Globus pallidus (tissue), 1 donor: ENCODE results near the gene BACE1.
"Not testable (repeated sequence)": the region's sequence is repeated elsewhere in the genome, so short reads cannot be mapped to it uniquely, and the experiment has no call there.

Source experiments
- DNase-seq: peaks from one replicate; pipeline ENCODE4 v3.0.0-alpha.2; 2015; ENCODE audit warnings: low spot score

BACE1 gene

DNA sequence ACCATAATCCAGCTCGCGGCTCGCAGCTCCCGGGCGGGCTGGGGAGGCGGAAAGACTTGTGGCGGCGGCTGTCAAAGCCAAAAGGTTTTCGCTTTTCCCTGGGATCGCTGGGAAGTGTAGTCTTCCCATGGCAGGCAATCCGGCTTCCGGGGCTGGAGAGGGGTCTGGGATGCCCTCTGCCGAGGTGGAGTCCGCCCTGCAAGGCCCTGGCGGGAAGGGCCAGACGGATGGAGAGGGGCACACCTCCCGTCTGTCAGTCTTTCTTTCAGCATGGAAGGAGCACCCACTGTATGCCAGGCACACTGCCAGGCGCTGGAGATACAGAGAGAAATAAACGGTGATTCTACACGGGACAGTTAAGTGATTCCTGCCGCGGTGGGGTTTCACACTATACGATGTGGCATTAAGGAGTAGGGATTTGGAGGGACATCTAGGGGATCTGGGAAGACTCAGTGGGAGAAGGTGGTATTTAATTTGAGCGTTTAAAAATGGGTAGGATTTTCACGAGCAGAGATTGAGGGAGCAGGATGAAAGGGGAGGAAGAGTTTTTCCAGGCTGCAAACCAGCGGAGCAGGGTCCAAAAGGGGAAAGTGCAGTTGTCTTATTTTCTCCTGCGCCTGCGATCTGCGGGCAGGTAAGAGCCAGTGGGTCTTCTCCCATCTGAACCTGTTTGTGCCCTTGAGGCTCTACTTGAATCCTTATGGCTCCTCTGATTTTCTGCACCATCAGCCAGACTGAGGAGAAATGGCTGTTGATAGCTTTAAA is at the start of gene BACE1:
Gene BACE1 (minus strand): TSS at position 60 of the 765 bp plus-strand sequence. CDS start 461 bp downstream, outside the sequence.
- peak; percentile 90 for DNase-seq

DNA sequence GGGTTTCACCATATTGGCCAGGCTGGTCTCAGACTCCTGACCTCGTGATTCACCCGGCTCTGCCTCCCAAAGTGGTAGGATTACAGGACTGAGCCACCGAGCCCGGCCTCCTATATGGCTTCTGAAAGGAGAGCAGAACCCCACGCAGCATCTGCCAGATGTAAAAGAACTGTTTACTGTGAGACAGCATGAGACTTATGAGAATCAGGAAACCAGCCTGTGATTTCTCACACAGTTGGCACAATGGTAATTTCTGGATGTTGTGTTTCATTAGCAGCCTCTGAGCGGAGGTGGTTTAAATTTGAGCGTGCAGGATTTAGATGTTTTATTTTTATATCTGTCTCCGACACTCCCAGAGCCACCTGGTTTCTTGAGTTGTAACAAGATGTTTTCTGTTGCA is 45.4 kb upstream of the BACE1 start:
- no peak for DNase-seq

DNA sequence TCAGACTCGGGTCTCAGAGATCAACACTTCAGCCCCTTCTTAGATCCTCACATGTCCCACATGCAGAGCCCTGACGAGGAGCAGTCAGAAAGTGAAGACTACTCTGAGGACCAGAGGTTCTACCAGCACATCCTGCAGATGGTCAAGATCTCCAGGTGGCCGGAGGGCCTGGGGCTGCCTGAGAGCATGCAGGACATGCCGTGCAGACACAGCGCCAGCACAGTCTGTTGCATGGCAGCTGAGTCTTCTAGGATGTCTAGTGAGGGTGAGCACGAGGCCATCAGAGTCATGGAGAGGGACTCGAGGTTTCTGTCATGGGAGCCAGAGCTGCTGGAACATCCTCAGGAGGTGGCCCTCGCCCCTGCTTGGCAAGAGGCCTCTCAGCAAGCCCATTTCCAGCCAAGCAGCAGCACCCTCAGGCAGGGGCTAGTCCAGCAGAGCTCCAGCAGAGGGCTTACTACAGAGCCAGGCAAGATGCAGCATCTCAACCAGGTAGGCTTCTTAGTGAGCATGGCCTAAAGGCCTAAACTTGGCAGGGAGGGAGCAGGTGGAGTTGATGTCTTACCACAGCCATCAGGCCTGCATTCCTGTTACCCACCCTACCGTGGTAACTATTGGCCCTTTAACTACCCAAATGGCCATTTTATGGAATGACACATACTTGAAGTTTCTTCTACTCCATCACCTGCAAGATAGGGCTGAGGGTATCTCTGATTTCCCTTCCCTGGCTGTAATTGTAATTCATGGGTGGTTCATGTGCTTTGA is 40.3 kb upstream of the BACE1 start:
- no peak for DNase-seq

DNA sequence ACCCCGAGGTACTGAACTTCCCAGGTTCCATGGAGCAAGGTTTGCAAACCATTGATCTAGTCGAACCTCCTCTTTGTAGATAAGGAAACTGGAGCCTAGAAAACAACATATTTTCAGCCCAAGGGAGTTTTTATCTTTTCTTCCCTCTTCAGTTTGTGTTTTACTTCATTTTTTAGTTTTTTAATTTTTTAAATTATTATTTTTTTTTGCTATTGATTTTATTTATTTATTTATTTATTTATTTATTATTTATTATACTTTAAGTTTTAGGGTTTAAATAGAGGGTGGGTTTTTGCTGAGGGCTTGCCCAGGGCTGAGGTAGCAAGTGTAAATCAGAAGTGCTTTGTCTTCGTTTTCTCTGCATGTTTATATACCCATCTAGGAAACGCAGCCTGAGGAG is 38.5 kb upstream of the BACE1 start:
- DNase-seq: no peak

DNA sequence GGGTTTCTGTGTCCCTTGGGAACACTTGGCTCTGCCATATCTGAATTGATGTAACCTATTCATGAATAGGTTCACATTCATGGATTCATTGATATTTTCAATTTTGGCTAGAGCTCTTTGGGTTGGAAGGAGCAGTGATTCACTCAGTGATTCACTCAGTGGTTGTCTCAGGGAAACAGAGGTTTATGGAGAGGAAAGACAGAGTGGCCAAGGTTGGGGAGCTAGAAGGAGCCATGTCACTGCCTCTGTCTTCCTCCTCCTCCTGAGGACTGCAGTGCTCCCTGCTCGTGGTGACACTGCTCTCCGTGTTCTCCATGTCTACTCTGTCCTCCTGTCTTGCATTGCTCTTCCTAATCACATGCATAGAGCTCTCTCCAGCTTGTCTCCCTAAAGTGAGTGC is 29.0 kb upstream of the BACE1 start:
- no peak for DNase-seq

DNA sequence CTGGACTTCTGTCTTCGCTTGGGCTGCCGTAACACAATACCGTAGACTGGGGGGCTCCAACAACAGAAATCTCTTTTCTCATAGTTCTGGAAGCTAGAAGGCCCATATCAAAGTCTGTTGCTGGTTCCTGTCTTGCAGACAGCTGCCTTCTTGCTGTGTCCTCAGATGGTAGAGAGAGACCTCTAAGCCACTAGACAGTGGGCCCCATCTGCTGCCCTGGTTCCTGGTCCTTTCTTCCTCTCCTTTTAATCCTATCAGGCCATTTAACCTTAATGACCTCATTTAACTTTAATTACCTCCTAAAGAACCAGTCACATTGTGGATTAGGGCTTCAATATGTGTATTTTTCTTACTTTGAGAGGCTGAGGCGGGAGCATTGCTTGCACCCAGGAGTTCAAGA is 21.0 kb upstream of the BACE1 start:
- DNase-seq: no peak

DNA sequence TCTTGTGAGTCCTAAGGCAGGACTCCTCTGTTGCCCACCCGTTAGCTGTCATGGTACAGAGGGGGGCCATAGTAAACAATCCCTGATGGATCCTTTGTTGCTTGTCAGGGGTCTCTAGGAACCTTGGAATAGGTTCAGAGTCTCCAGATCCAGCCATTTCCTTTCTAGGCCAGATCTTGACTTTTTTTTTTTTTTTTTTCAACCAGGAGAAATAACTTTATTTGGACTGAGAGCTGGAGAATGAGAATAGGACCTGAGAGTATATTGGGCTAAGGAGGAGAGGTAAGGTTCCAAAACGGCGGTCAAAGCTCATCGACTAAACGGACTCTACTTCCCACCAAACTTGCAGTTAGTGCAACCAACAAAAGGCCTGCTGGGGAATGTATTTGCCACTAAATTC is 19.3 kb upstream of the BACE1 start:
- no peak for DNase-seq

DNA sequence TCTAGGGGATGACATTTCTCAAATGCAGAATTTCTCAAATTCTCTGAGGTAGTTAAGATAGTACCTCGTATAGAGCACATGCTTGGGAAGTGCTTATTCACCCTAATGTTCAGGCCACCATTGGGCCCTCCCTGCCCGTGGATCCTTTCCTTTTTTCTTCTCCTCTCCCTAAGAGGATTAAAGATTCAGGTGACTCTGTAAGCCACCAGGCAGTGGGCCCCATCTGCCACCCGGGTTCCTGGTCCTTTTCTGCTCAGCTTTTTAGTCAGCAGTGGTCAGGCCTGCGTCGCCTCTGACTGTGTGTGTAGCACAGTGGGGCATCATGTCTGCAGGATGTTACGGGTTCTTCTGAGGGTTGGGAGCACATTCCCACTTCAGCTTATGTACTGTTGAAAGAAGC is 18.8 kb upstream of the BACE1 start:
- no peak for DNase-seq

DNA sequence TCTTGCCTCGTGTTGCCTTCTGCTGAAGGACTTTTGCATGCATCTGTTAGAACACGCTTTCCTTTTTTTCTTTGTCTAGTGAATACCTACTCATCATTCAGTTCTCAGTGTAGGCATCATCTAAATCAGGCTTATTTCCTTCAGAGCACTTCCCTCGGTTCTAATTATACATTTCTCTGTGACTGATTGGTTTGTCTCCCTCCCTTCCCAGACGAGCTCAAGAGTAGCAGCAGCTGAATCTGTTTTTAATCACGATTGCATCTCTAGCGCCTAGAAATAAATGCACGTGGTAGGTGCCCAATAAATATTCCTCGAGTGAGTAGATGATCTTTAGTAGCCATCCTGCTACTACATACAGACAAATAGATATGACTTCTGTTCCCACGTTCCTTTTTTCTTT is 17.9 kb upstream of the BACE1 start:
- DNase-seq: no peak

DNA sequence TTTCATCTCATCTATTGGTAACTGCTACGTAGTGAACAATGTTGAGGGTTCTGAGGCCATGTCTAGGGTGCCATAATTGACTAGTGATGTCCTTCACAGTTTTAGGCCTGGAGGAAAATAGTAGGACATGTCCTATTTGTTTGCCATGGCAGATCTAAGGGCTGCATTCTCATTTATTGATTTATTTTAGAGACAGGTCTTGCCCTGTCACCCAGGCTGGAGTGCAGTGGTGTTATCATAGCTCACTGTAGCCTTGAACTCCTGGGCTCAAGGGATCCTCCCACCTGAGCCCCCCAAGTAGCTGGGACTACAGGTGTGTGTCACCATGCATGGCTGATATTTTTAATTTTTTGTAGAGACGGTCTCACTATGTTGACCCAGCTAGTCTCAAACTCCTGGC is 16.8 kb upstream of the BACE1 start:
- DNase-seq: no peak

DNA sequence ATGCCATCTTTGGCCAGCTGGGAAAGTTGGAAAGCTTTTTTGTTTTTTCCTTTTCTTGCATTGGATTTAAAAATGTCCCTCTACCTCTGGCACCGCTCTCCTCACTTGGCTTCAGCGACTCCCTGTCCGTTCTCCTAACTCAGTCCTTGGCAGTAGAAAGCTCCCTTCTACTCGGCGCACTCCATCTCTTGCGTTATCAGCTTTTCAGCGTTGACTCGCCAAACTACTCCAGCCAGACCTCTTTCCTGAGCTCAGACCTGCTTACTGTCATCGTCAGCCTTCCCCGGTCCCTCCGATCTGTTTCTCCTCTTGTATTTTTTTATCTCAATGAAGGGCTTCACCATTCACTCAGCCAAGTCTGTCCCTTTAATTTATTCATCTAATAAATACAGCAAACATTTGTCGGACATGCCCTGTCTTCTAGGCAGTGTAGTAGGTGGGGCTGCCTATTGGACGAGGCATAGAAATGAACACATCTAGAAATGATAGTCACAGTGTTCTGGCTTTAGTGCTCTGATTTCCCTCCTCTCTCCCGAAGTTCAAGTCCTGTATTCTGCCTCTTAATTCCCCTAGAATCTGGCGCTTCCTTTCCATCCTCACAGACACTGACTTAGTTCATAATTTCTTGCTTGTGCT is 12.4 kb upstream of the BACE1 start:
- no peak for DNase-seq

DNA sequence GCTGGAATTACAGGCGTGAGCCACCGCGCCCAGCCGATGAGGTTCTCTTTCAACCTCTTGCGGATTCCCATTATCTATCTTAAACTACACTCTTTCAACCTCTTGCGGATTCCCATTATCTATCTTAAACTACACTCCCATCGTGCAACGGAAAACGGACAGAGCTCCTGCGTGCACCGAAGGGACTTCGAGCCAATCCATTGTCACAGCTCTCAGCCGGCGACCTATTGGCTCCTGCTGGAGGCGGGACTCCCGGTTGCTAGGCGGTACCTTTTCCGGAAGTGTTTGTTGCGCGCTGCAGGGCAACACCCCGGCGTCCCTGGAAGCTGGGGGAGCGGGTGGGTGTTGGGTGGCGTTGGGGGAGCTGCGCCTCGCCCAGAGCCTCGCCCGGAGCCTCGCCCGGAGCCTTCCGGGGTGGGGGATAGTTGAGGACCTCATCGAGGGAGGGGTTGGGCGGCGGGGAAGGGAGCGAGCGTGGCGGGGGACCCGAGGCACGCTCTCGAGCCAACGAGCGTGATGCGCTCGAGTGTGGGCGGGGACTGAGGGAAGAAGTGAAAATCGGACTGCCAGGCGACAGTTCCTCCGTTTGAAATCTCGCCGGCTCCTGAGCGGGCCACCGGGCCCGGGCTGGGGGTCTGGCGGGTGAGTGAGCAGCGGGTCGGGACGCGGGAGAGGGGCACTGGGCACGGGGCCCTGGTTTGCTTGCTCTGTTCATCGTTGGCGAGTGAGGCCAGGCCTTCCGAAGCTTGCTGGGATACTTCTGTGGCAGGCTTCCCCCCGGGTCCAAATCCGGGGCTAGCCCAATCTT is 11.7 kb upstream of the BACE1 start, which contains the start of gene CEP164:
Gene CEP164 (plus strand): TSS at position 288 of the 808 bp plus-strand sequence. CDS start 10,733 bp downstream, outside the sequence.
- DNase-seq: peak; percentile 96

DNA sequence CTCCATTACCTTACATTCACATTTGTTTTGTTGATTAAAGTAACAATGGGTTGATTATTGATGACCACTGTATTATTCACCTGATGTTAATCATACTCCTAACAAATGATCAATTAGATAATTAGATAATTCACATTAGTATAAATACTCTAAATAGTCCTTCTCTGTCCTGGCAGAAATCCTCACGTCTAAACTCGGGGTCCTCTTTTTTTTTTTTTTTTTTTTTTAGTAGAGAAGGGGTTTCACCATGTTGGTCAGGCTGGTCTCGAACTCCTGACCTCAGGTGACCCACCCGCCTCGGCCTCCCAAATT is 11.2 kb upstream of the BACE1 start:
- not testable (repeated sequence) for DNase-seq

DNA sequence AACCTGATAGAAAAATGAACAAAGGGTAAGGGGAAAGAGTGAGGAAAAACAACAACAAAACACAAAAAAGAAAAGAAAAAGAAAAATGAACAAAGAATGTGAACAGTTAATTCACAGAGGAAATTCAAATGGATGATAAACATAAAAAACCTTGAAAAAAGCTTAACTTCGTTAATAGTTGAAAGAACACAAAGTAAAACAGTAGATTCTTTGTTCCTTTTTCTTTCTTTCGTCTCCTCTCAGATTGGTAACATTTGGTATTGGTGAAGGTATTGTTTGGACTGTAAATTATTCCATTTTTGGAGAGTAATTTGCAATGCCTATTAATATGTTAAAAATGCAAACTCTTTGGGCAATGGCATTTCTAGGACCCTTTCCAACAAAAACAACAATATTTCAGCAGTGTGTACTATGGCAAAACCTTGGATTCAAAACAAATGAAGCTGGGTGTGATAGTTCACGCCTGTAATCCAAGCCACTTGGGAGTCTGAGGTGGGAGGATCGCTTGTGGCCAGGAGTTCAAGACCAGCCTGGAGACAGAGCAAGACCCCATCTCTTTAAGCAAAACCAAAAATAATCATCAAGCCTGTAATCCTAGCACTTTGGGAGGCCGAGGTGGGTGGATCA is 3.3 kb upstream of the BACE1 start:
- no peak for DNase-seq

DNA sequence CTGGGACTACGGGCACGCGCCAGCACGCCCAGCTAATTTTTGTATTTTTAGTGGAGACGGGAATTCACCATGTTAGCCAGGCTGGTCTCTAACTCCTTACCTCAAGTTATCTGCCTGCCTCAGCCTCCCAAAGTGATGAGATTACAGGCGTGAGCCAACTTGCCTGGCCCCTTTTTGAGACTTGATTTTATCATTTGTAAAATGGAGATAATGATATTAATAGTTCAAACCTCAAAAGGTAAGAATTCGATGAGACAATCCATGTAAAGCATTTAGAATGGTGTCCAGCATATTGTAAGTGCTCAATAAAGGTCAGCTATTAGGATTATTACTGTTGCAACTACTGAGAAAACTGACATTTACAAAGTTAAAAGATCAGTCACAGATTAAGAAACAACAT is 2.7 kb upstream of the BACE1 start:
- no peak for DNase-seq

DNA sequence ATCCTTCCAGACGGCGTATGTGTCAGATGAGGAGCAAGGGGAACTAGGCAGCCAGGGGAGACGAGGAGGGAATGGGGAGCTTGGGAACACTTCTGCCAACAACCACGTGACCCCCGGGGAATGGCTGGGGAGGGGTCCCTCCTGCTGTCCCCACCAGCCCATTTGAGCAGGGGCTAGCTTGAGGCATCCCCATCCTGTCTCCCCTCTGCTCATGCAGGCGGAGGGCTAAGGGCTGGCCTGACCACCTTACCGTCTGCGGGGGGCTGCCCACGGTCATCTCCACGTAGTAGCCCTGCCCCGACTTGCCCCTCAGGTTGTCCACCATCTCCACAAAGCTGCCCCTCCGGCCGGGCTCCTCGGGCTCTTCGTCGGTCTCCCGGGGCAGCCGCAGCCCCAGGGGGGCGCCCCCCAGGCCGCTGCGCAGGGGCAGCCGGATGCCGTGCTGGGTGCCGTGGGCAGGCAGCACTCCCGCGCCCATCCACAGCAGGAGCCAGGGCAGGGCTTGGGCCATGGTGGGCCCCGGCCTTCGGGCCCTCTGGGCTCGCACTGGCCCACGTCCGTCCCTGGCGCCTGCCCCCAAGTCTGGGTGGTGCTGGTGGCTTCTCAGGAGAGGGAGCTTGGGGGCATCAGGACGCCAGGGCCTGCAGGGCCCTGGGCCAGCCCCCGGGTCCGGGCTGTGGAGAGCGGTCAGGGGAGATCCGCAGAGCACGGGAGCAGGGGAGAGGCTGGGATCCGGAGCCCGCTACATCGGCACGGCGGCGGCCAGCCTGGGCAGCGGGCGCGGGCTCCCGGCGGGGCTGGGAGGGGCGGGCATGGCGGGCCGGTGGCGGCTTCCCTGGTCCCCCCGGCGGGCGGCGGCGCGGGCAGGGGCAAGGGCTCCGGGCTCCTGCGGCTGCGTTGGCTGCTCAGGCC is 515 bp downstream of the BACE1 start:
- no peak for DNase-seq

DNA sequence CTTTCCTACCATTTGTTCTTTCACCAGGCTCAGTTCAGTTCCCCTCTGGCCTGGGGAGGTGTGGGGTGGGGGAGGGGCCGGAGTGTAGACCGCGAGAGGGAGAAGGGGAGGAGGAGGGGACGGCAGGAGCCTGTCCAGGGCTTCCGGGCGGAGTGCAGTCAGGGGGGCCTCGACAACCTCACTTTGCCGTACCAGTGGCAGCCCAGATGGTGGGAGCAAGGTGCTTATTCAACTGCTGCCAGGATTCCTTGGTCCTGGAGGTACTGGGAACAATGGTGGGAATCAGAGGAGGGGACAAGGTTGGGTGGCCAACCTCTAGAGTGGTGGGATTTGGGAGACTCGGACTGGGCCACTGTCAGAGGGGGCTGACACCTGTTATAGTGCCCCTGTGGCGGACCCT is 1.2 kb downstream of the BACE1 start:
- DNase-seq: no peak

DNA sequence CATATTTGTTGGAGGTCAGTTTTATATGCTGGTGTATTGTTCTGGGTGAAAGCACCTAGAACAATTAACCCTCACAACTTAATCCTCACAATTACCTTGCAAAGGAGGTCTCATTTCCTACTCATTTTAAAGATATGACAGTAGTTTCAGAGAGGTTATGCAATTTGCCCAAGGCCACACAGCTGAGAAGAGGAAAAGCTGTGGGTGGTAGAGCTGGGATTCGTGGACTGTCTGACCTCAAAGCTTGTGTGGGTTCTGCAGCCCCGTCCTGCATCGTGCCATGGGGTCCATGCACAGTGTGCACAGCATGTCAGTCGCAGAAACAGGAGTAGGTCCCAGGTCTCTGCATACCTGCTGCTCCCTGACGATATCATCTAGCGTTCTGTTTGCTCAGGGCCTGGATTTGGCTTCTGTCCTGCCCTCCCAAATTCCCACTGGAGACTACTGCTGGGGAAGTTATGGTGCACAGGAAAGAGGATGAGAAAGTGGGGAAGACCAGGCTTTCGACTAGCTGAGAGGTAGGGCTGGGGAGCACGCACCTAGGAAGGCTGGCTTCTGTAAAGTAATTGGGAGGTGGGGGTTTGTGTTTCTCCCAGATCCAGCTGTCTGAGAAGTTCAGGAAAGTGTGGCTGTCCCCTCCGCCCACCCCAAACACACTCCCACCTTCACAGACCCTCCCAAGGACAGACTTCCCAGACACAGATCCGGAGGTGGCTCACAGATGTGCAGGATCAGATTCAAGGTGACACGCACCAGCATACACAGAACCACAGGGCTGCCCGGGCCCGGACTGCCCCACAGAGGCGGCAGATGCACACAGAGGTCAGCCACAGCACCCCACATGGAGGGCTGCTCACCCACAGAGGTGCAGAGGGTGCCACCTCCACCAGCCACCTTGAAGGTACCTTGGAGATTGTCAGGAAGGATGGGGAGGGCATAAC is 2.0 kb downstream of the BACE1 start:
- DNase-seq: no peak

DNA sequence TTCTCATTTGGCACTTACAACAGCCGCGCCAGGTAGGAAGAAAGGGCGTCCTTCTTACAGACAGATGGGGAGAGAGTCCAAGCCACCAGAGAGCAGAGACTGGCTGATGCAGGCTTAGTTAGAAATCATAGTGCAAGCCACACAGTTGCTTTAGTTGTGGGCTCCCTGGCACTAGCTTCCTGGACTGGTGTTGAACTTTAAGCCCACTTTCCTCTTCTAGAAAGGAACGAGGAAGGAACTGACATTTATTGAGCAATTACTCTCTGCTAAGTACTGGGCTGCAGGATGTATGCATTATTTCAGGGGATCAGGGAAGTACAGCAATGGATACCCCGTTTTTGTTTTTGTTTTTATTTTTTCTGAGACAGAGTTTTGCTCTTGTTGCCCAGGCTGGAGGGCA is 3.0 kb downstream of the BACE1 start:
- no peak for DNase-seq

DNA sequence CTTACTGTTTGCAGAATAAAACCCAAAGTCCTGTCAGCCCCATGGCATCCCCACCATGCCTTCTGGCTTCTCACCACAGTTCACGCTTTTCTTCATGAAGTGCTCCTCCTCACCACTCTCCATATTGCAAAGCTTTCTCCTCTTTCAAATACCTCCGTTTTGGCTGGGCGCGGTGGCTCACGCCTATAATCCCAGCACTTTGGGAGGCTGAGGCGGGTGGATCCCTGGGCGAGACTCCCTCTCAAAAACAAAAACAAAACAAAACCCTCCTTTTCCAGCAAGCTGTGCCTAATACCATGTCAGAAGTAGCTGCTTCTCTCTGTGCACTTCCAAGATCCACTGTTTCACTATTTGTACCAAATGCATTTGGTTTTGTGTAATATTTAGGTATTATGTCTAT is 6.7 kb downstream of the BACE1 start:
- DNase-seq: no peak
